ENCODE measurements around the gene KRT10.
"Not testable (repeated sequence)": the region's sequence is repeated elsewhere in the genome, so short reads cannot be mapped to it uniquely, and the experiment has no call there.

The KRT10 gene

DNA sequence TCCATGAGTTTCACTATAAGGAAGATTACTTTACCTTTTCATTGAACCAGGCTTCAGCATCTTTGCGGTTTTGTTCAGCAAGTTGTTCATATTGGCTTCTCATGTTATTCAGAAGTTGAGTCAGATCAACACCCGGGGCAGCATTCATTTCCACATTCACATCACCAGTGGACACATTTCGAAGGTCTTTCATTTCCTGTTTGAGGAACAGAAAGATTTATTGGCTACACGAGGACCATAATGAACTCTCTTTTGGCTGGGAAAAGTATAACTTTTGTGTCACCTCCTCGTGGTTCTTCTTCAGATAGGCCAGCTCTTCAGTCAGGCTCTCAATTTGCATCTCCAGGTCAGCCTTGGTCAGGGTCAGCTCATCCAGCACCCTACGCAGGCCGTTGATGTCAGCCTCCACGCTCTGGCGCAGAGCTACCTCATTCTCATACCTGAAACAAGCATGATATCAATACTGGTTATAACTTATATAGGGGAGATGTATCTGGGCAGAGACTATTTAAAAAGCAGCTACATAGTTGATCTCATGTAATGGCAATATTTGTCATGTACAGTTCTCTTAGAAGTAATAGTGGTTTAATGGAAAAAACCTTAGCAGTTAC lies 2.1 kb downstream of the KRT10 start:
- H3K9me3 ChIP-seq = 0 out of 2 replicates have a peak, but pooled peaks cover 5% of the 10 kb centered on the region
- no peaks in the 10 kb centered on the region for H4K20me1 ChIP-seq
- no peak overlapping the region for H3K4me3 ChIP-seq
- peaks cover 17% of the 10 kb centered on the region for H3K36me3 ChIP-seq
- no peak overlapping the region for H3K27ac ChIP-seq
- TF ChIP-seq Cebpa-rat (IDR thresholded peaks at IDR 0.05) = no peak
- 0 out of 2 replicates have a peak, but pooled peaks cover 5% of the 10 kb centered on the region for H3K4me1 ChIP-seq
- H3K9ac ChIP-seq = no peak overlapping the region
- no peaks in the 10 kb centered on the region for H3K27me3 ChIP-seq
- H3K4me2 ChIP-seq = no peak overlapping the region

DNA sequence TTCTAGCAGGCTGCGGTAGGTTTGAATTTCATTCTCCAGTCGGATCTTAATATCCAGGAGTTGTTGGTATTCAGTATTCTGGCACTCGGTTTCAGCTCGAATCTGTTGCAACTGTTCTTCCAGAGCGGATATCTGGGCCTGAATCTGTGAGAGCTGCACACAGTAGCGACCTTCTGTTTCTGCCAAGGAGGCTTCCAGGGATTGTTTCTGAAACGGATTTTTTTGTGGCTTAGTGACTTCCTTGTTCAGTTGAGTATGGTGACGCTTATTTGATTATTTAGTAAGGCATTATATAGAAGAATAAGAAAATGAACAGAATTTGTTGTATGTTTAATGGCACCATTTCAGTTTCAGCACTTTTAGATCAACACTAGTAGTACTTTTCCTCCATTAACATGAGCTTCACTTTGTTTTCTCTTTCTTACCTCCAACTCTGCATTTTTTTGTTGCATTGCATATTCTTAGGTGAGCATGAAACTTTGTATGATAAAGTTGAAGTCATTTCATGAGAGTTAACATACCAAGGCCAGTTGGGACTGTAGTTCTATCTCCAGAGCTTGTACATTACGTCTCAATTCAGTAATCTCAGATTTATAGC lies 2.8 kb downstream of the KRT10 start:
- Histone ChIP-seq H3K4me1 (0 out of 2 replicates have a peak, but pooled peaks cover 5% of the 10 kb centered on the region), H4K20me1 (no peaks in the 10 kb centered on the region), H3K4me2 (peak overlapping the region; percentile 71), H3K9ac (no peak overlapping the region), H3K27ac (peak overlapping the region; percentile 88), H3K27me3 (no peaks in the 10 kb centered on the region), H3K36me3 (peaks cover 17% of the 10 kb centered on the region), H3K9me3 (0 out of 2 replicates have a peak, but pooled peaks cover 5% of the 10 kb centered on the region), H3K4me3 (peak overlapping the region; percentile 84)
- no peak for TF ChIP-seq Cebpa-rat (IDR thresholded peaks at IDR 0.05)

DNA sequence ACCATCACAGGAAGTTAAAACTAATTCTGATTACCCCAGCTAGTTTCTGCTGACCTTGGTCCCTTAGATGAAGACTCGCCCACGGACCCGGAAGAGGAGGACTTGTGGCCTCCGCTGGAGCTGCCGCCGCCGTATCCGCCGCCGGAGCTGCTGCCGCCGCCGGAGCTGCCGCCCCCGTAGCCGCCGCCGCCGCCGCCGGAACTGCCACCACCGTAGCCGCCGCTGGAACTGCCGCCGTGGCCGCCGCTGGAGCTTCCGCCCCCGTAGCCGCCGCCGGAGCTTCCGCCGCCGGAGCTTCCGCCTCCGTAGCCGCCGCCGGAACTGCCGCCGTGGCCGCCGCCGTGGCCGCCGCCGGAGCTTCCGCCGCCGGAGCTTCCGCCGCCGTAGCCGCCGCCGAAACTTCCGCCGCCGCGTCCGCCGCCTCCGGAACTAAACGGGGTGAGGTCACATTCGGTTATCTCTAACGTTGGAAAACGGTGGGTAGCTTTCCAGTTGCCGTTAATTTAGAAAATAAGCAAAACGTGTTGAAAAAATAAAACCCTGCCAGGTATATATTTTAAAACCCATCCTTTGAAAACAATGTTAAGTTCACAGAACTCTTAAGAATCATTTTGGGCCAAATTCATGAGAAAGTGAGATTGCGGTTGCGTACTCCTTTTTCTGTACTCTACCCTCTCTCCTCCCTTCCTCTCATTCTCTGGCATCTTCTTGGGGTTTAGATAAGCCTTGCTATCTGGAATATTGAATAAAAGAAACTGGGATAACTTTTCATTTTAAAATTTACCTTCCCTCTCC lies 3.5 kb downstream of the KRT10 start:
- 0 out of 2 replicates have a peak, but pooled peaks cover 5% of the 10 kb centered on the region for H3K4me1 ChIP-seq
- H4K20me1 ChIP-seq = no peaks in the 10 kb centered on the region
- H3K9me3 ChIP-seq = 0 out of 2 replicates have a peak, but pooled peaks cover 5% of the 10 kb centered on the region
- no peak for TF ChIP-seq Cebpa-rat (IDR thresholded peaks at IDR 0.05)
- peak overlapping the region; percentile 82 for H3K4me2 ChIP-seq
- H3K27me3 ChIP-seq = no peaks in the 10 kb centered on the region
- H3K4me3 ChIP-seq = peak overlapping the region; percentile 84
- H3K27ac ChIP-seq = peak overlapping the region; percentile 88
- peaks cover 17% of the 10 kb centered on the region for H3K36me3 ChIP-seq
- peak overlapping the region; percentile 86 for H3K9ac ChIP-seq

DNA sequence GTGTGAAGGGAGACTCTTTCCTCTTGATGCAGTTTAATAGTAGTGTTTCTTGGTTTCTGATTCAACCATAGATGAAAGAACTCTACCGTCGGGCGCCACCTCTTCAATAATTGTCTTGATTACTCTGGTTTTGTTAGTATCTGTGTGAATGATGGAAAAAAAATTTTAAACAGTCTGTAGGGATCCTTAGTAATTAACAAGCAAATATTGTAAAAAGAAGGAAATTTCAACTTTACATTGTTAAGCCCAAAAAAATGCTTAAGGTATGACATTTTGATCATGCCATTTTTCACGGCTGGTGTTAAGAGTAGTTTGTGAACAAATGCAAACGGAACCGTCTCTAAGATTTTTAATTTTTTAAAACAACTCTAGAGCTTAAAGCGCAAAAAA lies 4.1 kb downstream of the KRT10 start:
- no peak for TF ChIP-seq Cebpa-rat (IDR thresholded peaks at IDR 0.05)
- Histone ChIP-seq H3K4me1 (0 out of 2 replicates have a peak, but pooled peaks cover 5% of the 10 kb centered on the region), H3K4me2 (peak overlapping the region; percentile 82), H3K9ac (peak overlapping the region; percentile 86), H3K4me3 (peak overlapping the region; percentile 84), H3K36me3 (peaks cover 17% of the 10 kb centered on the region), H3K27ac (peak overlapping the region; percentile 88), H4K20me1 (no peaks in the 10 kb centered on the region), H3K9me3 (0 out of 2 replicates have a peak, but pooled peaks cover 5% of the 10 kb centered on the region), H3K27me3 (no peaks in the 10 kb centered on the region)

DNA sequence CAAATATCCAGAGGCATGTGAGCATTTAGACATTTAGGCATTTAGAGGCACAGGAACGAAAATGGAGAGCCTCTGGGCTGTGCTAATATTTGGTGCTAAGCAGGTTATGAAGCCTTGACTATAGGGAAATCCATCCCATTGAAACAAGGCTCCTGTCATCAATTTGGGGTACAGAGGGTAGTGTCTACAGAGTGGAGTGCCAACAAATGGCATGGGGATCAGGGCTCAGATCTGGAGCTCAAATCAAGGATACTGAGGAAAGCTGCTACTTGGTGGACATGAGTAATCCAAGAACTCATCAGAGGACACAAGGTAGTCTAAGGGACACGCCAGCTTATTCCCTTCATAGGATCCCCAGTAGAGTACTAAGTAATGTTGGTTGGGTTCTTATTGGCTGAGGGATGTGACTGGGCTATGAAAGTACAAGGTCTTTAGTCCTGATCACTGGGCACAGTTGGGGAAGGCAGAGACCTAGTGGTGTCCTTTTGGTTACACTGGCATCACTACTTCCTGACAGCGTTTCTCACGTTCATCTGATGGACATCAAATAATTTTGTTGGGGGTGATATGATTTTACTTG lies 5.2 kb downstream of the KRT10 start:
- Histone ChIP-seq H3K27me3 (no peaks in the 10 kb centered on the region), H3K9ac (no peak overlapping the region), H3K4me2 (no peak overlapping the region), H3K36me3 (peaks cover 16% of the 10 kb centered on the region), H3K27ac (no peak overlapping the region), H3K4me1 (0 out of 2 replicates have a peak, but pooled peaks cover 5% of the 10 kb centered on the region), H3K4me3 (no peak overlapping the region), H3K9me3 (0 out of 2 replicates have a peak, but pooled peaks cover 5% of the 10 kb centered on the region), H4K20me1 (no peaks in the 10 kb centered on the region)
- no peak for TF ChIP-seq Cebpa-rat (IDR thresholded peaks at IDR 0.05)

DNA sequence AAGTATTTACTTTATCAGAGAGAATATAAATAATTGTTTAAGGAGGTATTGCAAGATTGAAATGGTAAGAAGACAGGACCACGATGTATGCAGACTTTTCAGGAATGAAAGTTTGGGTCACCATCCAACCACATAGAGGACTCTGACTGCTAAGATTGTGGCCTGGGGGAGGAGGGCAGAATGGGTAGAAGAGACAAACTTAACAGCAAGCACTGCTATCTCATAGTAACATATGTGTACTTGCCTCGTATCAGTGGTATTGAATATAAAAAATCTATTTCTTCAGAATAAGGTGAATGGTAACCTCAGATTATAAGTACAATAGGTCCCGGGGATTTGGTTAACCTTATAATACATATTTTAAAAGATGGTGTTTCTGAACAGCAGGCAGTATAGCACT lies 5.8 kb downstream of the KRT10 start:
- TF ChIP-seq Cebpa-rat (IDR thresholded peaks at IDR 0.05) = no peak
- Histone ChIP-seq H4K20me1 (no peaks in the 10 kb centered on the region), H3K27me3 (no peaks in the 10 kb centered on the region), H3K27ac (no peak overlapping the region), H3K36me3 (peaks cover 12% of the 10 kb centered on the region), H3K4me3 (no peak overlapping the region), H3K4me2 (no peak overlapping the region), H3K9me3 (0 out of 2 replicates have a peak, but pooled peaks cover 5% of the 10 kb centered on the region), H3K9ac (no peak overlapping the region), H3K4me1 (0 out of 2 replicates have a peak, but pooled peaks cover 5% of the 10 kb centered on the region)

DNA sequence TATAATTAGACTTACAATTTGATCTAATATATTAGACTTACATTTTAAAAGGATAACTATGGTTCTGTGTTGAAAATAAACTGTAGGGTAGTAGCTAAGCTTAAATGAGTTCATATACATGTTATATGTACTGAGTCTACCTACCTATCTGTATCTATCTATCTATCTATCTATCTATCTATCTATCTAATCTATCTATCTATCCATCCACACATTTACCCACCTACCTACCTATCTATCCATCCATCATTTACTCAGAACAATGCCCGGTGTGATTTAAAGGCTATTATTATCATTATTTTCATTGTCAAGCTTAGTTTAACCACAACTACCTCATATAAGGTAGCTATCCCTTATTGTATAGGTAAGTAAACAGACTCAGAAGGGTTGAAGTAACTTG lies 7.0 kb downstream of the KRT10 start:
- peaks cover 12% of the 10 kb centered on the region for H3K36me3 ChIP-seq
- TF ChIP-seq Cebpa-rat (IDR thresholded peaks at IDR 0.05) = no peak
- 0 out of 2 replicates have a peak, but pooled peaks cover 5% of the 10 kb centered on the region for H3K4me1 ChIP-seq
- no peaks in the 10 kb centered on the region for H4K20me1 ChIP-seq
- H3K4me2 ChIP-seq = no peak overlapping the region
- H3K27ac ChIP-seq = no peak overlapping the region
- H3K27me3 ChIP-seq = no peaks in the 10 kb centered on the region
- H3K4me3 ChIP-seq = no peak overlapping the region
- no peak overlapping the region for H3K9ac ChIP-seq
- H3K9me3 ChIP-seq = 0 out of 2 replicates have a peak, but pooled peaks cover 5% of the 10 kb centered on the region

DNA sequence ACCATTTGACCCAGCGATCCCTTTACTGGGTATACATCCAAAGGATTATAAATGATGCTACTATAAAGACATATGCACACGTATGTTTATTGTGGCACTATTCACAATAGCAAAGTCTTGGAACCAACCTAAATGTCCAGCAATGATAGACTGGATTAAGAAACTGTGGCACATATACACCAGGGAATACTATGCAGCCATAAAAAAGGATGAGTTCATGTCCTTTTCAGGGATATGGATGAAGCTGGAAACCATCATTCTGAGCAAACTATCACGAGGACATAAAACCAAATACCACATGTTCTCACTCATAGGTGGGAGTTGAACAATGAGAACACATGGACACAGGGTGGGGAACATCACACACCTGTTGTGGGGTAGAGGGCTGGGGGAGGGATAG lies 7.8 kb downstream of the KRT10 start:
- H3K27me3 ChIP-seq, H3K9me3 ChIP-seq, H3K4me2 ChIP-seq, H3K4me1 ChIP-seq, H3K4me3 ChIP-seq, H3K9ac ChIP-seq, H3K27ac ChIP-seq, H4K20me1 ChIP-seq: not testable (repeated sequence)
- peaks cover 12% of the 10 kb centered on the region for H3K36me3 ChIP-seq

DNA sequence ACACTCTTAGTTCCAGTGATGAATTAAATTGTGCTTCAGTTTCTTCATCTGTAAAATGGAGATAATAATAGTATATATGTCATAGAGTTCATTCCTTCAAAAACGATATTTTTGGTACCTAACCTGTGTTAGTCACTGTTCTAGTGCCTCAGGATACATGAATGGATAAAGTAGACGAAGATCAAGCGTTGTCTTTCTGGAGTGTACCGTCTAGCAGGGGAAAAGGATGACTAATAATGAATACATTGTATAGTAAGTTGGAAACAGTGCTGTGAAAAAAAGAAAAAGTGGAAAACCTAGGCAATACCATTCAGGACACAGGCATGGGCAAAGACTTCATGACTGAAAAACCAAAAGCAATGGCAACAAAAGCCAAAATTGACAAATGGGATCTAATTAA lies 8.6 kb downstream of the KRT10 start:
- Histone ChIP-seq H3K9ac (no peak overlapping the region), H4K20me1 (no peaks in the 10 kb centered on the region), H3K27ac (no peak overlapping the region), H3K27me3 (no peaks in the 10 kb centered on the region), H3K9me3 (no peaks in the 10 kb centered on the region), H3K36me3 (peaks cover 12% of the 10 kb centered on the region), H3K4me1 (0 out of 2 replicates have a peak, but pooled peaks cover 5% of the 10 kb centered on the region), H3K4me2 (no peak overlapping the region), H3K4me3 (no peak overlapping the region)
- TF ChIP-seq Cebpa-rat (IDR thresholded peaks at IDR 0.05) = no peak

Data from BLaER1 (cell line).